ENCODE measurements around the gene SKAP1. TPM values are rescaled to one million over a fixed set of nuclear protein-coding genes. Genes with fewer than 3 reads are reported as not detected.

SKAP1 gene
- total RNA-seq, 1 donor from 2014 or later = 112 TPM

GRCh38 chr17:48181653-48182052 is 248.4 kb downstream of the SKAP1 start:
- intact Hi-C loops (cut with micrococcal nuclease) = no loop called here

GRCh38 chr17:48180842-48181629 is 249.0 kb downstream of the SKAP1 start:
- intact Hi-C loops (cut with micrococcal nuclease) = no loop called here

- intact Hi-C loops (cut with micrococcal nuclease) = no loop called here
These were observed 250.7 kb downstream of the SKAP1 start for GRCh38 chr17:48179071-48179945.

- intact Hi-C loops (cut with micrococcal nuclease) = no loop called here
These were observed 251.7 kb downstream of the SKAP1 start for GRCh38 chr17:48178317-48178716.

- intact Hi-C loops (cut with micrococcal nuclease) = no loop called here
These were observed 252.2 kb downstream of the SKAP1 start for GRCh38 chr17:48177816-48178215.

- intact Hi-C loops (cut with micrococcal nuclease) = no loop called here
These were observed 253.6 kb downstream of the SKAP1 start for GRCh38 chr17:48176471-48176855.

- intact Hi-C loops (cut with micrococcal nuclease) = no loop called here
These were observed 254.1 kb downstream of the SKAP1 start for GRCh38 chr17:48175692-48176470.

GRCh38 chr17:48174833-48175523 is 255.0 kb downstream of the SKAP1 start:
- intact Hi-C loops (cut with micrococcal nuclease) = no loop called here

- intact Hi-C loops (cut with micrococcal nuclease) = no loop called here
These were observed 256.6 kb downstream of the SKAP1 start for GRCh38 chr17:48173191-48173984.

GRCh38 chr17:48169926-48170325 is 260.1 kb downstream of the SKAP1 start:
- intact Hi-C loops (cut with micrococcal nuclease) = no loop called here

GRCh38 chr17:48163809-48164208 is 266.2 kb downstream of the SKAP1 start:
- intact Hi-C loops (cut with micrococcal nuclease) = no loop called here

- intact Hi-C loops (cut with micrococcal nuclease) = no loop called here
These were observed 267.0 kb downstream of the SKAP1 start for GRCh38 chr17:48162946-48163506.

GRCh38 chr17:48162306-48162934 is 267.6 kb downstream of the SKAP1 start:
- intact Hi-C loops (cut with micrococcal nuclease) = no loop called here

GRCh38 chr17:48161127-48161905 is 268.7 kb downstream of the SKAP1 start:
- intact Hi-C loops (cut with micrococcal nuclease) = no loop called here

GRCh38 chr17:48160177-48161081 is 269.6 kb downstream of the SKAP1 start:
- intact Hi-C loops (cut with micrococcal nuclease) = no loop called here

- intact Hi-C loops (cut with micrococcal nuclease) = loop anchor here (10.0 kb wide), 1 partner anchor 436 kb away; the partner anchor contains the start of genes HOXB3 and HOXB5
These were observed 270.8 kb downstream of the SKAP1 start for GRCh38 chr17:48159232-48159631.

- intact Hi-C loops (cut with micrococcal nuclease) = loop anchor here (10.0 kb wide), 1 partner anchor 439 kb away; the partner anchor contains the start of genes HOXB3 and HOXB5
These were observed 274.0 kb downstream of the SKAP1 start for GRCh38 chr17:48155889-48156611.
